ENCODE measurements around the gene CCDC170.

The CCDC170 gene

GRCh38 chr6:151577257-151577656, 83.4 kb downstream of the CCDC170 start:
- no peak for DNase-seq (ENCODE audit: low read depth)
- no peak overlapping the region for H3K4me3 ChIP-seq (ENCODE audit: low read depth, low read length)
- no peak for TF ChIP-seq CTCF (conservative IDR thresholded peaks at IDR 0.05; ENCODE audit: low read depth, low read length)

GRCh38 chr6:151585741-151586140, 91.9 kb downstream of the CCDC170 start:
- H3K4me3 ChIP-seq (ENCODE audit: low read depth, low read length) = no peak overlapping the region
- TF ChIP-seq CTCF (conservative IDR thresholded peaks at IDR 0.05; ENCODE audit: low read depth, low read length) = no peak
- DNase-seq (ENCODE audit: low read depth) = no peak

- DNase-seq (ENCODE audit: low read depth) = no peak
- H3K4me3 ChIP-seq (ENCODE audit: low read depth, low read length) = no peak overlapping the region
- TF ChIP-seq CTCF (conservative IDR thresholded peaks at IDR 0.05; ENCODE audit: low read depth, low read length) = no peak
These were observed 95.8 kb downstream of the CCDC170 start for GRCh38 chr6:151589667-151590066.

- H3K4me3 ChIP-seq (ENCODE audit: low read depth, low read length) = no peak overlapping the region
- DNase-seq (ENCODE audit: low read depth) = no peak
- no peak for TF ChIP-seq CTCF (conservative IDR thresholded peaks at IDR 0.05; ENCODE audit: low read depth, low read length)
These were observed 96.9 kb downstream of the CCDC170 start for GRCh38 chr6:151590742-151591141.

- H3K4me3 ChIP-seq (ENCODE audit: low read depth, low read length) = no peak overlapping the region
- no peak for DNase-seq (ENCODE audit: low read depth)
- no peak for TF ChIP-seq CTCF (conservative IDR thresholded peaks at IDR 0.05; ENCODE audit: low read depth, low read length)
These were observed 98.8 kb downstream of the CCDC170 start for GRCh38 chr6:151592449-151593159.

GRCh38 chr6:151609146-151609902, 115.5 kb downstream of the CCDC170 start:
- H3K4me3 ChIP-seq (ENCODE audit: low read depth, low read length) = no peak overlapping the region
- no peak for DNase-seq (ENCODE audit: low read depth)
- no peak for TF ChIP-seq CTCF (conservative IDR thresholded peaks at IDR 0.05; ENCODE audit: low read depth, low read length)

Measured in choroid plexus epithelial cell (primary cell).